Vagina (tissue), 2 donors: ENCODE data around the gene ZBTB5. TPM values are rescaled to one million over a fixed set of nuclear protein-coding genes. Genes with fewer than 3 reads are reported as not detected.

Source experiments
- DNase-seq, 2 donors: peaks; one replicate each; pipeline ENCODE4 v3.0.0-alpha.2; 2017; ENCODE audit errors: extremely low spot score in 2 of 2
- H3K27ac ChIP-seq: fragments of 200-600 bp; sonication (generic); one replicate; pipeline ENCODE4 v1.5.1; 2019
- H3K27me3 ChIP-seq: fragments of 200-600 bp; sonication (generic); one replicate; pipeline ENCODE4 v1.5.1; 2019
- H3K36me3 ChIP-seq, 2 donors: fragments of 200-600 bp; sonication (generic); one replicate each; pipeline ENCODE4 v1.5.1; 2017 to 2019
- H3K4me1 ChIP-seq: fragments of 200-600 bp; sonication (generic); one replicate; pipeline ENCODE4 v1.5.1; 2019
- H3K4me3 ChIP-seq, 2 donors: fragments of 200-600 bp; sonication (generic); 1 replicate in 1 of 2; 2 replicates in 1 of 2; pipeline ENCODE4 v1.5.1; 2016 to 2019
- H3K9me3 ChIP-seq: fragments of 200-600 bp; sonication (generic); one replicate; pipeline ENCODE4 v1.5.1; 2019
- CTCF ChIP-seq, 3 experiments: fragments of 450-650 bp in 2 of 3; fragments of 200-600 bp in 1 of 3; sonication (generic) in 1 of 3; IDR thresholded peaks; one replicate each; pipeline ENCODE4 v1.5.1; 2017 to 2019; ENCODE audit warnings: antibody characterized with exemption in 3 of 3, mild to moderate bottlenecking in 2 of 3, moderate library complexity in 2 of 3
- POLR2A ChIP-seq, 2 donors: fragments of 450-650 bp; IDR thresholded peaks; one replicate each; pipeline ENCODE4 v1.6.1; 2017; ENCODE audit warnings: antibody characterized with exemption in 2 of 2, mild to moderate bottlenecking in 2 of 2, moderate library complexity in 2 of 2
- POLR2AphosphoS5 ChIP-seq, 2 donors: sonication (generic); formaldehyde crosslinking; IDR thresholded peaks; one replicate each; pipeline ENCODE4 v1.9.0; 2017; ENCODE audit warnings: antibody characterized with exemption in 2 of 2, mild to moderate bottlenecking in 2 of 2, low read depth in 1 of 2; ENCODE audit not compliant: insufficient read depth in 1 of 2
- intact Hi-C: fragments of 100-400 bp; cut with DNase I; formaldehyde crosslinking; loops from one replicate; pipeline ENCODE4 v1.15.1; 2023
- total RNA-seq: library from RNA; depleted of rRNA; stranded (reverse); fragments of >200 nt; gene quantifications from one replicate; pipeline ENCODE4 v1.2.3, GENCODE V29; 2016

The ZBTB5 gene
- total RNA-seq, 1 donor from 2014 or later, result 17.9 TPM

- Histone ChIP-seq H3K27me3 (no peaks in the 10 kb centered on the region), H3K36me3 (no peaks in the 10 kb centered on the region), H3K27ac (peak overlapping the region; percentile 97), H3K4me3 (peak overlapping the region; percentile 85 to 99), H3K9me3 (no peaks in the 10 kb centered on the region), H3K4me1 (peaks cover 41% of the 10 kb centered on the region)
- DNase-seq, result peak in 1 of 2 donors; percentile 93
- TF ChIP-seq POLR2AphosphoS5 (IDR thresholded peaks at IDR 0.05; ENCODE audit: insufficient read depth in 1 of 2, low read depth in 1 of 2), result peak in 1 of 2 donors; percentile 29
- no peak for TF ChIP-seq CTCF (IDR thresholded peaks at IDR 0.05)
- no peak for TF ChIP-seq POLR2A (IDR thresholded peaks at IDR 0.05)
- intact Hi-C loops, result no loop called here
These were observed 923 bp upstream of the ZBTB5 start for GRCh38 chr9:37466037-37466709.

- Histone ChIP-seq H3K27ac (peak overlapping the region; percentile 97), H3K27me3 (no peaks in the 10 kb centered on the region), H3K9me3 (no peaks in the 10 kb centered on the region), H3K36me3 (no peaks in the 10 kb centered on the region), H3K4me1 (peaks cover 51% of the 10 kb centered on the region), H3K4me3 (peak overlapping the region; percentile 85 to 99)
- no peak for TF ChIP-seq CTCF (IDR thresholded peaks at IDR 0.05)
- no peak for TF ChIP-seq POLR2A (IDR thresholded peaks at IDR 0.05)
- peak in 1 of 2 donors; percentile 74 for TF ChIP-seq POLR2AphosphoS5 (IDR thresholded peaks at IDR 0.05; ENCODE audit: insufficient read depth in 1 of 2, low read depth in 1 of 2)
- intact Hi-C loops, result no loop called here
- peak in 1 of 2 donors; percentile 94 for DNase-seq
These were observed 613 bp downstream of the ZBTB5 start for GRCh38 chr9:37464426-37465248.

- Histone ChIP-seq H3K4me3 (peak overlapping the region; percentile 85 to 99), H3K27ac (peak overlapping the region; percentile 97), H3K27me3 (no peaks in the 10 kb centered on the region), H3K9me3 (no peaks in the 10 kb centered on the region), H3K4me1 (peaks cover 51% of the 10 kb centered on the region), H3K36me3 (no peaks in the 10 kb centered on the region)
- DNase-seq, result no peak
- TF ChIP-seq POLR2A (IDR thresholded peaks at IDR 0.05) (no peak), CTCF (IDR thresholded peaks at IDR 0.05) (no peak), POLR2AphosphoS5 (IDR thresholded peaks at IDR 0.05; ENCODE audit: insufficient read depth in 1 of 2, low read depth in 1 of 2) (no peak)
- intact Hi-C loops, result no loop called here
These were observed 1.2 kb downstream of the ZBTB5 start for GRCh38 chr9:37464006-37464405.

- intact Hi-C loops, result no loop called here
- Histone ChIP-seq H3K4me1 (peaks cover 30% of the 10 kb centered on the region), H3K36me3 (no peaks in the 10 kb centered on the region), H3K9me3 (no peaks in the 10 kb centered on the region), H3K27me3 (no peaks in the 10 kb centered on the region), H3K27ac (no peak overlapping the region), H3K4me3 (no peak overlapping the region)
- TF ChIP-seq POLR2AphosphoS5 (IDR thresholded peaks at IDR 0.05; ENCODE audit: insufficient read depth in 1 of 2, low read depth in 1 of 2) (no peak), POLR2A (IDR thresholded peaks at IDR 0.05) (no peak), CTCF (IDR thresholded peaks at IDR 0.05) (no peak)
- DNase-seq, result no peak
These were observed 8.4 kb downstream of the ZBTB5 start for GRCh38 chr9:37456817-37457216.
